Measurements from ENCODE around the gene RFX8. TPM values are rescaled to one million over a fixed set of nuclear protein-coding genes. Genes with fewer than 3 reads are reported as not detected.

The RFX8 gene
- total and polyA plus RNA-seq, 2 of the 4 experiments (the other 2 are of a cell fraction): 2.9 to 5.3 TPM

DNA sequence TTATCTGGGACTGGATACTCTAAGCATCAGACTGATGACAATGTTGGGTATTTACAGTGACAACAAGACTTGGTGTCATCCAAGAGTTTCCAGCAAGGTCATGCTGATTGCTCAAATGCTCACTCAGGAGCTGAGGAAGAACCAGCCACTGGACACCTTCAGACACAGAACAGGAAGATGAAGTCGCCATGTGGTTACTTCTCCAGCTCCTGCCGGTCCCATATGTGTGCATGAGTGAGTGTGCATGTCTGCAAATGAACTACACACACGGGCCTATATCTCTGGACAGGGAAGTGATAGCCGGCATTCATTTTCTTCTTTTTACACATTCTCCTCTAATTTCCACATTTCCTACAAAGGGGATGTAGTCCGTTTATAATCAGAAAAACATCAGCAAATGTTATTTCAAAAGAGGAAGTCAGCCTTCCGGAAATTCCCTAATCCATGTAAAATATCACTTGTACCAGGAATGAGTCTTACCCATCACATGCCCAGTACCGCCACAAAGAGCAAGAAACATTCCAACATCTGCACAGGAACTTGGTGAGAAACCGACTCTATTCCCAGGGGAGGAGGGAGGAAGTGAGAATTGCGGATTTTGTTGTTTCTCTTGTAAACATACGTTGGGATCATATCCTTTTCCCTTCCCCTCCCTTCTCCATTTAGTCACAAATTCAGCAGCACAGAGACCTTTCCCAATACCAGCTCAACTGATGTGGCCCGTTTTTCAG lies 10.8 kb downstream of the RFX8 start:
- intact Hi-C loops (cut with micrococcal nuclease): no loop called here
- BruUV-seq (replicated peaks): no TSS peak
- H2BK20ac ChIP-seq (ENCODE audit: low read depth, low read length): peak overlapping the region; percentile 75
- peak overlapping the region; percentile 58 for H3K18ac ChIP-seq (ENCODE audit: low read depth, low read length)
- peak overlapping the region; percentile 18 for H2AFZ ChIP-seq (replicated peaks; ENCODE audit: low read length, poor library complexity)
- H3K4me2 ChIP-seq (ENCODE audit: low read depth, low read length): peak overlapping the region; percentile 43
- peak overlapping the region; percentile 94 for H3K4ac ChIP-seq (ENCODE audit: low read depth, low read length)
- H3K56ac ChIP-seq (ENCODE audit: extremely low read depth, insufficient read depth, low read length): no peak overlapping the region; the same call in 1 of the 2 replicates
- H3K23ac ChIP-seq (ENCODE audit: low read depth, low read length): peak overlapping the region; percentile 55; the same call in 1 of the 2 replicates
- no peaks in the 10 kb centered on the region for H4K20me1 ChIP-seq (ENCODE audit: insufficient read depth, low read length)
- H3K27ac ChIP-seq (ENCODE audit: insufficient read depth, low read length): peak overlapping the region; percentile 60
- H3K9me1 ChIP-seq (ENCODE audit: insufficient read depth, low read length): peaks cover 39% of the 10 kb centered on the region
- peaks cover 22% of the 10 kb centered on the region for H3K4me1 ChIP-seq (ENCODE audit: control insufficient read depth, insufficient read depth, low read length)
- peak overlapping the region; percentile 79; the same call in 2 of the 3 replicates for H2BK15ac ChIP-seq (ENCODE audit: low read depth, low read length)
- ATAC-seq (ENCODE audit: low read depth) (peak; percentile 68), DNase-seq (peak; percentile 92)
- peak overlapping the region; percentile 69 for H2BK5ac ChIP-seq (ENCODE audit: low read depth, low read length, poor library complexity, severe bottlenecking)
- H4K5ac ChIP-seq (ENCODE audit: low read depth, low read length): peak overlapping the region; percentile 9
- ChIA-PET POLR2A (ENCODE audit: unreplicated experiment) (no interaction called here), CTCF (interaction anchor here (0.9 kb wide), 1 partner anchor 45 kb away, joined by 4 read pairs; no protein-coding TSS in a partner anchor)
- in situ Hi-C loops (cut with MboI; ENCODE audit: low sequenced_read_pairs): no loop called here
- no peak overlapping the region for H3K4me3 ChIP-seq (ENCODE audit: insufficient read depth, low read depth, low read length)
- H3K79me1 ChIP-seq (ENCODE audit: low read depth in 1 of 2, low read length in 2 of 2): peaks cover 30 to 79% of the 10 kb centered on the region in 2 experiments
- no CpG with 5 or more reads among the region's 11 CpGs for WGBS, 2 experiments (ENCODE audit: extremely low coverage in 2 of 2, insufficient read length in 1 of 2)
- H3K36me3 ChIP-seq (ENCODE audit: control insufficient read depth, insufficient read depth, low read length): 0 out of 2 replicates have a peak, but pooled peaks cover 1% of the 10 kb centered on the region
- peak overlapping the region; percentile 88 for H2AK5ac ChIP-seq (ENCODE audit: low read depth, low read length)
- dilution Hi-C loops (cut with HindIII; ENCODE audit: low sequenced_read_pairs, unreplicated experiment): no loop called here
- peak overlapping the region; percentile 92 for H2BK120ac ChIP-seq (ENCODE audit: low read depth, low read length)
- H3K9ac ChIP-seq (ENCODE audit: low read depth, low read length): no peak overlapping the region
- H3K9me3 ChIP-seq (ENCODE audit: control insufficient read depth, insufficient read depth, low read length): no peaks in the 10 kb centered on the region
- peak overlapping the region; percentile 60 for H4K91ac ChIP-seq (ENCODE audit: insufficient read depth, low read depth, low read length)
- no peaks in the 10 kb centered on the region for H3K27me3 ChIP-seq (ENCODE audit: control insufficient read depth, insufficient read depth, low read length)
- H4K8ac ChIP-seq (ENCODE audit: low read depth in 2 of 2, low read length in 2 of 2): peak overlapping the region; percentile 15 to 84
- peak overlapping the region; percentile 89 for H3K14ac ChIP-seq (replicated peaks; ENCODE audit: low read depth, low read length)
- H2AK9ac ChIP-seq (replicated peaks; ENCODE audit: low read depth, low read length, poor library complexity): peak overlapping the region; percentile 44
- TF ChIP-seq CHD1 (IDR thresholded peaks at IDR 0.05; ENCODE audit: low read depth, low read length) (no peak), POLR2A (IDR thresholded peaks at IDR 0.05; ENCODE audit: low read depth, low read length) (no peak), FOS (IDR thresholded peaks at IDR 0.05; ENCODE audit: low read depth, low read length) (no peak), RAD21 (IDR thresholded peaks at IDR 0.05; ENCODE audit: low read length) (no peak), MXI1 (IDR thresholded peaks at IDR 0.05; ENCODE audit: borderline replicate concordance, low read depth, low read length) (no peak), NFE2L2 (IDR thresholded peaks at IDR 0.05; ENCODE audit: low read depth, low read length) (peak; percentile 41; the same call in 1 of the 2 replicates), ELK1 (IDR thresholded peaks at IDR 0.05; ENCODE audit: borderline replicate concordance, low read depth, low read length) (no peak), MAZ (IDR thresholded peaks at IDR 0.05; ENCODE audit: borderline replicate concordance, low read depth, low read length) (no peak), SMC3 (IDR thresholded peaks at IDR 0.05; ENCODE audit: low read depth, low read length) (no peak), CEBPB (IDR thresholded peaks at IDR 0.05; ENCODE audit: low read depth, low read length) (peak; percentile 21; the same call in 1 of the 2 replicates), USF2 (IDR thresholded peaks at IDR 0.05; ENCODE audit: low read depth, low read length) (peak; percentile 62), BHLHE40 (IDR thresholded peaks at IDR 0.05; ENCODE audit: low read depth, low read length) (peak; percentile 36; the same call in 1 of the 2 replicates), RCOR1 (IDR thresholded peaks at IDR 0.05; ENCODE audit: insufficient replicate concordance, low read length) (no peak)
- TF ChIP-seq, protein P1, sequence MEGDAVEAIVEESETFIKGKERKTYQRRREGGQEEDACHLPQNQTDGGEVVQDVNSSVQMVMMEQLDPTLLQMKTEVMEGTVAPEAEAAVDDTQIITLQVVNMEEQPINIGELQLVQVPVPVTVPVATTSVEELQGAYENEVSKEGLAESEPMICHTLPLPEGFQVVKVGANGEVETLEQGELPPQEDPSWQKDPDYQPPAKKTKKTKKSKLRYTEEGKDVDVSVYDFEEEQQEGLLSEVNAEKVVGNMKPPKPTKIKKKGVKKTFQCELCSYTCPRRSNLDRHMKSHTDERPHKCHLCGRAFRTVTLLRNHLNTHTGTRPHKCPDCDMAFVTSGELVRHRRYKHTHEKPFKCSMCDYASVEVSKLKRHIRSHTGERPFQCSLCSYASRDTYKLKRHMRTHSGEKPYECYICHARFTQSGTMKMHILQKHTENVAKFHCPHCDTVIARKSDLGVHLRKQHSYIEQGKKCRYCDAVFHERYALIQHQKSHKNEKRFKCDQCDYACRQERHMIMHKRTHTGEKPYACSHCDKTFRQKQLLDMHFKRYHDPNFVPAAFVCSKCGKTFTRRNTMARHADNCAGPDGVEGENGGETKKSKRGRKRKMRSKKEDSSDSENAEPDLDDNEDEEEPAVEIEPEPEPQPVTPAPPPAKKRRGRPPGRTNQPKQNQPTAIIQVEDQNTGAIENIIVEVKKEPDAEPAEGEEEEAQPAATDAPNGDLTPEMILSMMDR (conservative IDR thresholded peaks at IDR 0.05; ENCODE audit: low read depth, low read length): no peak

All from IMR-90 (cell line).